ENCODE measurements around the gene PTPRE.
A peak's percentile ranks its signal among the peaks of the same experiment; 100 is the strongest.

Gene PTPRE

GRCh38 chr10:127906548-127907377, at the start of gene PTPRE:
Gene PTPRE, plus strand, starts transcription at chr10:127907103. Its CDS starts 133,779 bp downstream, at chr10:128040882.
- DNase-seq (ENCODE audit: low spot score) = peak; percentile 87

GRCh38 chr10:127860592-127860991, 46.3 kb upstream of the PTPRE start:
- DNase-seq (ENCODE audit: low spot score) = no peak

- no peak for DNase-seq (ENCODE audit: low spot score)
These were observed 43.6 kb upstream of the PTPRE start for GRCh38 chr10:127863231-127863825.

- no peak for DNase-seq (ENCODE audit: low spot score)
These were observed 40.5 kb upstream of the PTPRE start for GRCh38 chr10:127866276-127867013.

GRCh38 chr10:127867805-127868204, 39.1 kb upstream of the PTPRE start:
- DNase-seq (ENCODE audit: low spot score) = no peak

GRCh38 chr10:127869329-127869728, 37.6 kb upstream of the PTPRE start:
- DNase-seq (ENCODE audit: low spot score) = no peak

GRCh38 chr10:127871631-127872010, 35.3 kb upstream of the PTPRE start:
- DNase-seq (ENCODE audit: low spot score) = no peak

- no peak for DNase-seq (ENCODE audit: low spot score)
These were observed 34.7 kb upstream of the PTPRE start for GRCh38 chr10:127872011-127872761.

GRCh38 chr10:127872871-127873600, 33.9 kb upstream of the PTPRE start:
- DNase-seq (ENCODE audit: low spot score) = no peak

GRCh38 chr10:127873901-127874470, 32.9 kb upstream of the PTPRE start:
- no peak for DNase-seq (ENCODE audit: low spot score)

- DNase-seq (ENCODE audit: low spot score) = no peak
These were observed 32.0 kb upstream of the PTPRE start for GRCh38 chr10:127874671-127875448.

- no peak for DNase-seq (ENCODE audit: low spot score)
These were observed 31.5 kb upstream of the PTPRE start for GRCh38 chr10:127875449-127875765.

- no peak for DNase-seq (ENCODE audit: low spot score)
These were observed 31.0 kb upstream of the PTPRE start for GRCh38 chr10:127875916-127876315.

- DNase-seq (ENCODE audit: low spot score) = no peak
These were observed 29.8 kb upstream of the PTPRE start for GRCh38 chr10:127877116-127877515.

- no peak for DNase-seq (ENCODE audit: low spot score)
These were observed 29.2 kb upstream of the PTPRE start for GRCh38 chr10:127877699-127878098.

- no peak for DNase-seq (ENCODE audit: low spot score)
These were observed 28.3 kb upstream of the PTPRE start for GRCh38 chr10:127878475-127879055.

GRCh38 chr10:127880557-127880956, 26.3 kb upstream of the PTPRE start:
- DNase-seq (ENCODE audit: low spot score) = no peak

- DNase-seq (ENCODE audit: low spot score) = no peak
These were observed 25.6 kb upstream of the PTPRE start for GRCh38 chr10:127881262-127881661.

- no peak for DNase-seq (ENCODE audit: low spot score)
These were observed 24.5 kb upstream of the PTPRE start for GRCh38 chr10:127882391-127882790.

GRCh38 chr10:127882801-127883459, 24.0 kb upstream of the PTPRE start:
- no peak for DNase-seq (ENCODE audit: low spot score)

Measured in AG08395 (cell line).